CD4-positive, alpha-beta T cell treated with Interleukin-6 for 4 hours (primary cell): Measurements from ENCODE around the gene AR.
"Not testable (repeated sequence)": the region's sequence is repeated elsewhere in the genome, so short reads cannot be mapped to it uniquely, and the experiment has no call there.

ENCODE experiments used
- DNase-seq: peaks from one replicate; pipeline ENCODE4 v3.0.0-alpha.2; 2020; ENCODE audit warnings: mixed read lengths

The AR gene

GRCh38 chrX:67570839-67571238 is 27.0 kb downstream of the AR start:
- no peak for DNase-seq

- DNase-seq, result no peak
Measured at GRCh38 chrX:67574696-67575095, 30.9 kb downstream of the AR start.

GRCh38 chrX:67582436-67582835 is 38.6 kb downstream of the AR start:
- DNase-seq, result no peak

GRCh38 chrX:67583171-67583570 is 39.4 kb downstream of the AR start:
- DNase-seq, result no peak

DNA sequence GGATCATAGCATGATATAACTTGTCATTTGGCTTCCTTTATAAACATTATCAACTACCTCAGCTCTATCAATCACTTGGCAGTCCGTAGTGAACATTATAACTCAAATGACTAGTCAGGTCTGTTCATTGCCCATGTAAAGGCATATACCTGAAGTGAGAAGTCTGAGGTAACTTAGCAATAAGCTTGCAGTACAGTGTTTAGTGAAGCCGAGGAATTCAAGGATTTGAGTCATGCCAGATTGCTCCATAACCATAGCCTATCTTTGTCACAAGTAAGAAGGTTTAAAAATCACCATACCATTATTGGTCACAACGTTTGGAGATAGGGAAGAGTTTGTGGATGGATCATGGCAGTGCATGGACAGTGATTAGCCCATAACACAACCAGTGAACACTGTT is 41.6 kb downstream of the AR start:
- no peak for DNase-seq

DNA sequence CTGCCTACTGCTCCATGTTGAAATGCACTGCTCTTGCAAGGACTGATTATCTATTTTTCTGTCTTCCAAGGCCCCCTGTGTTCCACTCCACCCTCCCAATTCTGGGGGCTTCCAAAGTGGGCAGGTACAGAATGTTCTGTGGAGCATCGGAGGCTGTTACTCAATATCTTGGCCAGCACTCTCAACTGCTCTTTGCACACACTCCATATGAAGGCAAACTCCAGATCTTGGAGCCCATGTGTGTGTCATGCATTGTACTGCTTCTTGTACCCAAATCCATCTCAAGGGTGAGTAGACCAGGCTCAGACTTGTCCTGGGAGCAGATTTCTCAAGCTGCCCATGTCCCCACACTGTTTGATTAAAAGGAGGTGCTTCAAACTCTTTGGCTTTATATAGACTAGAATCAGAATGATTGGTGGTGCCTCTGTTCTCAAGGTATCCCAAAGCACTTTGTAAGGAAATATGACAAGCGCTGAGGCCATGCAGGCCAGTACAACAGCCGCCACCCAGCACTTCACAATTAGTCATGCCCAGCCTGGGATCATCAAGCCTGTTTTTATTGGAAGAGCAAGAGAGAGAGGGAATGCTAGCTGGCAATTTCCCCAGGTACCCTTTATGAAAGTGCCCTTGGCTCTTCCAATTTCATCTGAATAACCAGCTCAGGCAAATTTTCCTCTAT is 44.3 kb downstream of the AR start:
- DNase-seq, result no peak

DNA sequence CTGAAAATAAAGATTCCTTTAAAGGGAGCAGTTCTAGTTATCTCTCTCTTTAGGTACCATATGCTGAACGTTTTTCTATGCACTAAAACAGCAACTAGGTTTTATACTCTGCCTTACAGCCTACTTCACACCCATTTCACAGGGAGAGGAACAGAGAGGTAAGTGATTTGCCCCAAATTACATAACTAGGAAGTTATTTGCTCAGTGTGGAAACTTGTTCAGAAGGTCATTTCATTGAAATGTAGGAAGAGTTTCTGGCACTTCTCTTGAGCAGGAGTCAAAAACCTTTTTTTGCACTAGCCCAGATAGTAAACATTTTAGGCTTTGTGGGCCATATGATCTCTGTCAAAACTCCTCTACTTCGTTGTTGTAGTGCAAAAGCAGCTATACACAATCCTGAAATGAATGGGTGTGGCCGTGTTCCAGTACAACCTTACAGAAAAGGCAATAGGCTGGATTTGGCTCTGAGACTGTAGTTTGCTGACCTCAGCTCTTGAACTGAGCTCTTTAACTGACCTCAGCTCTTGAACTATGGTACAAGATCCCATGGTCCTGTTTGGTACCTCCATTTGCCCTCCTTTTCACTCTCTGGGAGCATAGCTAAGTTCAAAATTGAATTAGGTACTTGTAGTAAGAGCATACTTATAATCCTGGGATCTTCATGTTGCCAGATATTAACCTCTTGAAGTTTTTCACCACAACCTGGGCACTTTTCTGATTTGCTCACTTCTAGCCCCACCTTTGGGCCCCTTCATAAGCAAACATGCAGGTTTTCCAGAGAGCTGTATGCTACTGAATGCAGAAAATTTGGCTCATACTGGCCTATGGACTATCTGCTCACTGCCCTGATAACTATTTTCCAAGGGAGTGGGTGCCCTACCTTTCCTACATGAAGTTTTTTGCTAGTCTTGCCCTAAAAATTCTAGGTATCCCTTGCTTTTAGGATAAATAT is 53.3 kb downstream of the AR start:
- no peak for DNase-seq

GRCh38 chrX:67599532-67599931 is 55.7 kb downstream of the AR start:
- no peak for DNase-seq

DNA sequence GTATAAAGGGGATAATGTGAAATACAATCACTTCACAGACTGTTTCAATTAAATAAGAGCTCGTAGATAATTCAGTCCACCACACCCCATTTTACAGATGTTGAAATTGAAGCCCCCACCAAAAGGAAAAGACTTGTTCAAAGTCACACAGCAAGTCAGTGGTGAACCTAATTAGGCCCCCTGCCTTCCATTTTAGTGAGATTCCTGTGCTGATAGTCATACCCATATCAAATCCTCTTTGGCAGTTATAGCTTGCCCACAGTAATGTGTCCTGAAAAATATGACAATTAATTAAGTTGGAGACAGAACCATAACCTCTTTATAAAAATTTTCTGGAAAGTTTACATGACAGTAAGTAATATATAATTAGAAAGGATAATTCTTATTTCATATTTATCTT is 58.0 kb downstream of the AR start:
- no peak for DNase-seq

GRCh38 chrX:67604979-67605703 is 61.3 kb downstream of the AR start:
- DNase-seq, result no peak

GRCh38 chrX:67607466-67607865 is 63.6 kb downstream of the AR start:
- no peak for DNase-seq

GRCh38 chrX:67610282-67610681 is 66.5 kb downstream of the AR start:
- DNase-seq, result no peak

DNA sequence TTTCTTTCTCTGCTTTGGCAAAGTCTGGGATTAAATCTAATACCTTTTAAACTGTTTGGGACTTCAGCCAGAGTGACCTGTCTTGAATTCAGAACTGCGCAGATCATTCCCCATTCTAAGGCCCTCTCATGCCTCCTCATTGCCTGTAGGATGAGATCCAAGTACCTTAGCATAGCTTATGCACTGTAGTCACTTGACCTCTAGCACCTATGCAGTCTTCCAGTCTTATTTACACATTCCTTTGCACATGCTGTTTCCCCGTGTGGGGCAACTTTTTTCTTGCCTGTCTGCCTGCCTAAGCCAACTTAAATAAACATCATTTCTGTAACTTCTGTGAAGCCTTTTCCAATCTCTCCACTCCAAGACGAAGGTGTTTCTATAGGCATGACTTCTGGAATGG is 68.4 kb downstream of the AR start:
- DNase-seq, result no peak

DNA sequence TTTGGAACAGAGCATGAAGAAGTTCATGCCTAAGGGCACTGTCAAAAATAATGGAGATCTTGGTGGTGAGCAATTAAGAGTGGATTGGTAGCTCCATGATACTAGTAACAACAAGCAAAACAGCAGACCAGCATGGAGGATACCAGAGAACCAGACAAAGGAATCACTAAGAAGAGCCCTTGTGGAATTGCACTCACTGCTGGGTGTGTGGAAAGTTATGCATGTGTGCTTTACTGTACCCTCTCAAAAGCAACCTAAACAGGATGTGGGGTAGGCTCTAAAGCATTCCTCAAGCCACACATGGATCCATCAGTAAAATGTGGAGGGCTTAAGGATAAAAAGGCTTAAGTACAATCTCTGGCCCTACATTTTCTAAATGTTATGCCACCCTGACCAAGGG is 69.5 kb downstream of the AR start:
- DNase-seq, result no peak

DNA sequence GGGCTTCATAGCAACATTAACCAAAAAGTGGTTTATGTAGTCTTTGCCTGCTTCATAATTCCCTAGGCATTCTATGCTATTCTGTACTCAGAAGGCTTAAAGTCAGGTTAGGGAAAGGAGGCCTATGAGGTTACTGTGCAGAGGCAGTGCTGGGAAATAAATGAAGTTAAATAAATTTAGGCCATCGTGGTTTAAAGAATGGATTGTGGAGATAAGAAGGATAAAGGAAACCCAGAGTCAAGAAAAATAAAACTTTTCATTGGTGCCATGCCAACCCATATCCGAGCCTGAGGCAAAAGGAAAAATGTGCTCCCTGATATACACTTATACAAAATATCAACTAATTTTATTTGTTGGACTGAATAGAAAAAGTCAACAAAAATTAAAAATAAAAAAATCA is 70.2 kb downstream of the AR start:
- no peak for DNase-seq

DNA sequence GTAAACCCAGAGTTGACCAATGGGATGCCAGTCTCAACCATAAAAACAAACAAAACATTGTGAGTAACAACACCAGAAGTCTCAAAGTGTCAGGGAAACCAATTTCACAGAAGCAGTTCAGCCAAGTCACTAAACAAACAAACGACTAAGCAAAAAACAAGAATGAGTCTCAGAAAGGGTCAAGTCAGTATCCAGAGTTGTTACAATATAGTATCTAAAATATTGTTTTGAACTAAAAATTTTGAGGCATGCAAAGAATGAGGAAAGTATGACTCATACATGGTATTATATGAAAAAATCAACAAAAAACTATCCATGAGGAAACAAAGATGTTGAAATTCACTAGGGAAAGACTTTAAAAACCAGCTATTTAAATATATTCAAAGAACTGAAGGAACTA is 70.6 kb downstream of the AR start:
- DNase-seq, result no peak

DNA sequence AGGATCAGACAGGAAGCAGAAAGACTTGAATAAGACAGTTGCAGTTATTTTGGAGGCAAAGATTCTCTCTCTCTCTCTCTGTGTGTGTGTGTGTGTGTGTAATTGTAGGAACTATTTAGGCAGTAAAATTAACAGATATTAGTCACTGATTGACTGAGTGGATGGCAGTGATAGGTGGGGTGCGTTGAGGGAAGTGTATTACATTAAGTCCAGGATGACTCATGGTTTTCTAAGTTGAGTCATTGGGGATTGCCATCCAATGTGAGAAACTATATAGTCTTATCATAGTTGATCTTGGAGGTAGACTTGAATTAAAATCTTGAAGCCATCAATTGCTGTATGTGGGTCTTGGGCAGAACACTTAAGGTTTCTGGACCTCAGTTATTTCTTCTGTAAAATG is 75.4 kb downstream of the AR start:
- no peak for DNase-seq

DNA sequence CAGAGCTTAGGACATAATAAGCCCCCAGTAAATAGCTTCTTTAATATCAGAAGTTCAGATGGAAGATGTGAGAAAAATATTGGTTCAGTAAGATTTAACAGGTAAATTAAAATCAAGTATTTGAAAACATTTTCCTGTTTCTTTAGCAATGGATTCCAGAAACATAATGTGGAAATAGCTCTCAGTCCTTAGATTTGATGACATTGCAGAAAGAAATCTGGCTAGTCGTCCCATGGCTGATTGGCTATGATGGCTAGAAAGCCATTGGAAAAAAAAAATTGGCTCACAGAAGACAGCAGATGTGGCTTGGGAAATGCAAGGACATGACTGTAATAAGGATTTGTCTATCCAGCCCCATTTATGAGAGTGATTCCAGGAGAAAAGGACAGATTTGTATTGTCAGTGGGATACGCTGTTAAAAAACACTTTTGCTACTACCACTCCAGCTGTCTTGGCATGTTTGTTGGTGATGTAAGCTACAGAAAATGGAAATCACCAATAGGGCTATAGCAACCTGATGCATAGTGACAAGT is 78.3 kb downstream of the AR start:
- no peak for DNase-seq

DNA sequence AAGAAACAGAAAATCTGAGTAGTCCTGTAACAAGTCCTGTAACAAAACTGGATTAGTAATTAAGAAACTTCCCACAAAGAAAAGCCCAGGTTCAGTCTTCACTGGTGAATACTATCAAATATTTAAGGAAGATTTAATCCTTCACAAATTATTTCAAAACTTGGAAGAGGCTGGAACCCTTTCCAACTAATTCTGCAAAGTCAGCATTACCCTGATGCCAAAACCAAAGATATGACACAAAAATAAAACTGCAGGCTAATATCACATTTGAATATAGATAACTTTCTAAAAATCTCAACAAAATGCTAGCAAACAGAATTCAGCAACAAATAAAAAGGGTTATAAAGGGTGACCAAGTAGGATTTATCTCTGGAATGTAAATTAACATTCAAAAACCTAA is 80.5 kb downstream of the AR start:
- no peak for DNase-seq

DNA sequence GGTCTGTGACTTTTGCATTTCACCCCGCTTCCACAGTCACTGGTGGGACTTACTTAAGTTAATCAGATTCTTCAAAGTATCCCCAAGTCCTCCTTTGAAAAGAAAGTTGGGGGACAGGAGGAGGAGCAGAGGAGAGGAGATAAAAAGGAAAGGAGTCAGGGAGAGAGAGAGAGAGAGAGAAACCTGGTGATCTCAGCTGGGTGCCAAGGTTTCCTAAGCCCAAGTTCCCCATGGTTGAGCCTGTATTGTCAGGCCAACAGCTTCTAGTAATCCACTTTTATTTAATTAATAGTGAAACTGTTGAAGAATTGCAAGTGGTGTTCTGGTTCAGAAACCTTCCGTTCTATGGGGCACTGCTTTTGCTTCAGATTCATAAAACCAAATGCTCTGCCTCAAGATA is 91.6 kb downstream of the AR start:
- no peak for DNase-seq

DNA sequence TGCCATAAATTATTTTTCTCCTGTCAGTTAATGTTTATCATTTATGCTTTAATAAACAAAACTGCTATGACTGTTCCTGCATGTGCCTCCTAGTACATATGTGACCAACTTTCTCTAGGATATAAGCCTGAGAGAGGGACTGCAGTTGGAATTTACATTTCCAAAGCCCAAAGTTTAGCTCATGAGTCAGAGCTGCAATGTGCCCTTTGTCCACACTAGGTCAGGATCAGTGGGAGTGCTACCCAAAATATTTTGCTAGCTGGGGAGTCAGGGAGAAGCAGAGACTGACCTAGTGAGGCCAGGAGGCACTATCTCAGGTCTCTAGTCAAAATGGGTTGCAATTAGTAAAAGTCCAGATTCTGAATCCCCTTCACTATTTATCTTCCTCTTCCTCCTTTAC is 92.7 kb downstream of the AR start:
- DNase-seq, result no peak

DNA sequence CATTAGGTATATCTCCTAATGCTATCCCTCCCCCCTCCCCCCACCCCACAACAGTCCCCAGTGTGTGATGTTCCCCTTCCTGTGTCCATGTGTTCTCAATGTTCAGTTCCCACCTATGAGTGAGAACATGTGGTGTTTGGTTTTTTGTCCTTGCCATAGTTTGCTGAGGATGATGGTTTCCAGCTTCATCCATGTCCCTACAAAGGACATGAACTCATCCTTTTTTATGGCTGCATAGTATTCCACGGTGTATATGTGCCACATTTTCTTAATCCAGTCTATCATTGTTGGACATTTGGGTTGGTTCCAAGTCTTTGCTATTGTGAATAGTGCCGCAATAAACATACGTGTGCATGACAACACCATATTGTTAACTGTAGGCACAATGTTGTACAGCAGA is 93.5 kb downstream of the AR start:
- DNase-seq, result not testable (repeated sequence)

DNA sequence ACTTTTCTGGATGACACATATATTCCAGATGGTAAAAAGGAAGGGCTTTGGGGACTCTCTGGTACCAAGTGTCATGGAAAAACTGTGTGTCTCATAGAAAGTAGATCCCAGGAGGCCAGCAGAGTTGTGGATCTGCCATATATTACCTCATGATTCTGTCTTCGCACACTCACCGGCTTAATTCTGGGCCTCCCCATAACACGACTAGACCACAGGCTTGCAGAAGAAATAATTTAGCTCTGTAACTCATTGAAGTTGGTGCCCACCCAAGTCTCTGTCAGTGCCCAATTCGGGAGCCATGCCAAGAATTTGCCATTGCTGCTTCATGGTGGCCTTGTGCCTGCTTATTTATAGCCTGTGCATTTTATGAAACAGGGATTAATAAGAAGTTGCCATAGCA is 104.5 kb downstream of the AR start:
- no peak for DNase-seq
